ENCODE results near the gene OGFR.
A peak's percentile ranks its signal among the peaks of the same experiment; 100 is the strongest.

Gene OGFR

GRCh38 chr20:62785393-62785792 lies 19.2 kb upstream of the OGFR start:
- no peak for DNase-seq

DNA sequence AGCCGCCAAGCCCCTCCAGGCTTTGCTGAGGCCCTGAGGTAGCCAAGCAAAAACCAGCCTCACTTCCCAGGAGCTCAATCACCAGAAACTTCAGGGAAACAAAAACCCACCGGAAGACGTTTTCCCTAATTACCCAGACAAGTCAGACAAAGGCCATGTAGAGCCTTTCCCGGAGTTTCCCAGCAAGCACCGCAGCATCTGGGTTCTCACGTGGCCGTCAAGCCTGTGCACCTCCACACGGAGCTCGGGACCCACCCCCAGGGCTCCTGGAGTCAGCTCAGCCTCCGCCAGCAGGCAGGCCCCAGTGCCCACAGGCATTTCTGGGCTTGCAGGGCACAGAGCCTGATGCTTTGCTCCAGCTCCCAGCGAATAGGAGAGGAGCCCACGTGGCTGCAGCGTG lies 18.5 kb upstream of the OGFR start:
- DNase-seq = no peak

DNA sequence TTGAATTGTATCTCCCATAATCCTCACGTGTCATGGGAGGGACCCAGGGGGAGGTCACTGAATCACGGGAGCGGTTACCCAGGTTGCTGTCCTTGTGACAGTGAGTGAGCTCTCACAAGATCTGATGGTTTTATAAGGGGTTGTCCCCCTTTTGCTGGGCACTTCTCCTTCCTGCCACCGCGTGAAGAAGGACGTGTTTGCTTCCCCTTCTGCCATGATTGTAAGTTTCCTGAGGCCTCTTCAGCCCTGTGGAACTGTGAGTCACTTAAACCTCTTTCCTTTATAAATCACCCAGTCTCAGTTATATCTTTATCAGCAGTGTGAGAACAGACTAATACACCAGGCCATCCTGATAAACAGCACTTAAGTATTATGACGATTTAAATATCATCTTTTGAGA lies 17.3 kb upstream of the OGFR start:
- DNase-seq = no peak

- DNase-seq = no peak
These were observed 16.8 kb upstream of the OGFR start for GRCh38 chr20:62787866-62788265.

DNA sequence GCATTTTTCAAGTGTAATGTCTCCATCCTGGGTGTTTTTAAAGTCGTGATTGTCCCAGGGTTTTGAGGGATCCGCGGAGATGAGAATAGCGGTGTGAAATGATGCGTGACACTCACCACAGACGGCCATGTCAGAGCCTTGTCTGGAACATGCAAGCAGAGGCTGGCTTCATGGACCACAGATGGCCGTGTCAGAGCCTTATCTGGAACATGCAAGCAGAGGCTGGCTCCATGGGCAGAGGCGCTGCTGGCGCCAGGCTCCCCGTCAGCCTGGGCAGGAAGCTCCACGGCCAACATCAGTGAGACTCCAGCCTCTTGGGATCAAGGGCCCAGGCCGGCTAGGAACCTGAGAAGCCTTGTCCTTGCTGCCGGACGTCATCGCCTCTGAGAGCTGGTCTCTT lies 16.0 kb upstream of the OGFR start:
- DNase-seq = no peak

GRCh38 chr20:62790075-62790474 lies 14.6 kb upstream of the OGFR start:
- DNase-seq = no peak

- peak; percentile 81 for DNase-seq
These were observed 13.1 kb upstream of the OGFR start for GRCh38 chr20:62791301-62792181.

- DNase-seq = no peak
These were observed 12.3 kb upstream of the OGFR start for GRCh38 chr20:62792182-62792939.

- no peak for DNase-seq
These were observed 11.5 kb upstream of the OGFR start for GRCh38 chr20:62792940-62793756.

DNA sequence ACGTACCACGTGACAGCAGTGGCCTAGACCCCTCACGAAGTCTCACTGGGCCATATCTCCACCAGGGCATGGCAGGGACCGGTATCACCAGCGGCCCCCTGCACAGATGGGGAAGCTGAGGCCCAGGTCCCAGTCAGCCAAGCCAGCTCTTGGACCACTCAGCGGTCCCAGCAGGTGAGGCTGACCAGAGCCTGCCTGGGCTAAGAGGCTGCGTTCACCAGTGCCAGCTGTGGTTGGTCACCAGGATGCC lies 11.0 kb upstream of the OGFR start:
- DNase-seq = no peak

GRCh38 chr20:62794007-62794724 lies 10.5 kb upstream of the OGFR start:
- peak; percentile 96 for DNase-seq

DNA sequence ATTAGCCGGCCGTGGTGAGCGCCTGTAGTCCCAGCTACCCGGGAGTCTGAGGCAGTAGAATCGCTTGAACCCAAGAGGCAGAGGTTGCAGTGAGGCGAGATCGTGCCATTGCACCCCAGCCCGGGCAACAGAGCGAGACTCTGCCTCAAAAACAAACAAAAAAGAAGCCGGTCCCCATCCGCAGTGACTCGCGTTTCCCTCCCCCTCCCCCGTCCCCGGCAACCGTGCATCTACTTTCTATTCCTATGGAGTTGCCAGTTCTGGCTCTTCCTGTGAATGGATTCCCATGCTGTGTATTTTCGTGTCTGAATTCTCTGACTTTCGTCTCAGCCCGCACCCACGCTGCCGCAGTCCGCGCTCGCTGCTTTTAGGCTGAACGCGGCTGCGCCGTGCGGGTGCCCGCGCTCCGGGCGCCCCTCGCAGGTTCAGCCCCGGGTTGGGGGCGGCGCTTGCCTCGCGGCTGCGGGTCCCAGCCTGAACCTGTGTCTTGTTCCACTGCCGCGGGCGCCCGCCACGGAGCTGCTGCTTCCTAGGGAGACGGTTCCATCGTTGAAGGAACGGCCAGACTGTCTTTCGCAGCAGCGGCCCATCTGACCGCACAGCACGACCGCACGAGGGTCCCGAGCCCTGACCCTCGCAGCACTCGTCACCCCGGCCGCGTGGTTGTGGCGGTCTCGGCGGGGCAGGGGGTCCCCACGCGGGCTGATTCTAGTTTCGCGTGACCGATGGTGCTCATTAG lies 9.4 kb upstream of the OGFR start:
- DNase-seq = peak; percentile 70

DNA sequence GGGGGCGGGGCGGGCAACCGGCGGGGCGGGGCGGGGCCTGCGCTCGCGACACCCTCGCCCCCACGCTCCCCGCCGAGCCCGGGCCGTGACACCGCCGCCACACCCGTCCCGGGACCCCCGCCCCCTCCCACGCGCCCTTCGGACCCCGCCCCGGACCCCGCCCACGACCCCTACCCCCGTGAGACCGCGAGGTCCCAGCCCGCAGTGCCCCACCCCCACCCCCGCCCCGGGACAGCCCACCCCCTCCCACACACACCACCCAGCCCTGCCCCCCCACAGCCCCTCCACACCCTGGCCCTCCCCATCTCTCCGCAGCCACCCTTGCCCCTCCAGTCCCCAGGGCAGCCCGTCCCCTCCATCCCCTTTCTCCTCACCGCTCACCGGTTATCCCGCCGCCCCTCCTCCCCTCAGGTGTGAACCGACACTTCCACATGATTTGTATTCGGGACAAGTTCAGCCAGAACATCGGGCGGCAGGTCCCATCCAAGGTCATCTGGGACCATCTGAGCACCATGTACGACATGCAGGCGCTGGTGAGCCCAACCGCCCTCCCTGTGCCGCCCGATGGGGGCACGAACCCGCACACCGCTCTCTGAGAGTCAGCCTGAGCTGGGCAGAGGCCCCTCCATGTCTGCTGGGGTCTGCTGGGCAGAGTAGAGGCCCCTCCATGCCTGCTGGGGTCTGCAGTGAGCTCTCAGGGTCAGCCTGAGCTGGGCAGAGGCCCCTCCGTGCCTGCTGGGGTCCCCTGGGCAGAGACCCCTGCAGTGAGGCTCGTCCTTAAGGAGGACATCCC lies 7.7 kb upstream of the OGFR start:
- DNase-seq = no peak

DNA sequence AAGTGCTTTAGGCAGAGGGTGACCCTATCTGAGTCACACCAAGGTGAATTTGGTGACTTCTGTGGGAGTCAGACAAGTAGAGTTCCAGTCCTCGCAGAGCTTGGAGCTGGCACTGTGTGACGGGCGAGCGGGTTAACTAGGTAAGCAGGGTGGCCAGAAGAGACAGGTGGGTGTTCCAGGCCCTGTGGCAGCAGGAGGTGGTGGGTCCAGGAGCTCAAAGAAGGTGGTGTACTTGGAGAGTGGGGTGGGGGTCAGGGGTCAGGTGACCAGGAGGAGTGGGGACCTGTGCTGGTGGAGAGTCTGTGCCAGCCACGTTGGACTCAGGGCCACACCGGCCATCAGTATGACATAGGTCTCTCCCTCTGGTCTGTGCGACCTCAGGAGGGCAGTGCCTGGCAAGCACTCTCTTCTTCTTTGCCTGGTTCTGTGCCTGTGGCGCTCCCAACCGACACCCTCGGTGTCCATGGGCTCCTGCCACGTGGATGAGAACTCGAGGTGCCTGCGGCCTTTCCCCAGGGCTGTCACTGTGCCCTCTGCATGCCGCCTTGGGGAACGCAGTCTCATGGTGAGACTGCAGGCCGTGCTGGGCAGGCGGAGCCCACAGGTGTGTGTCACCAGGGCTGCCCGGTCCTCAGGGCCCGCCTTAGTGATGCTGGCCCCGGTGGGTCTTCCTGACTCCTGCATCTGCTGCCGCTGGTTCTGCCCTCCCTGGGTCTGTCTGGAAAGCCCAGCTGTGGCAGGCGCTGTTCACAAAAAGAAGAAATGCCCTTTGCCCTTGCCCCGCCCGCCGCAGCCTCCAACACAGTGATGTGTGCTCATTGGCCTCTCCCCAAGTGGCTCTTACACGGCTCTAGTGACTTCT lies 6.7 kb upstream of the OGFR start:
- no peak for DNase-seq

- DNase-seq = no peak
These were observed 5.6 kb upstream of the OGFR start for GRCh38 chr20:62799036-62799435.

- no peak for DNase-seq
These were observed 5.2 kb upstream of the OGFR start for GRCh38 chr20:62799459-62799858.

GRCh38 chr20:62799873-62800272 lies 4.8 kb upstream of the OGFR start:
- DNase-seq = no peak

- no peak for DNase-seq
These were observed 4.0 kb upstream of the OGFR start for GRCh38 chr20:62800314-62801259.
